SK-N-SH (cell line): Measurements from ENCODE around the gene KCNAB1. TPM values are rescaled to one million over a fixed set of nuclear protein-coding genes. Genes with fewer than 3 reads are reported as not detected.

ENCODE experiments used
- CTCF ChIA-PET: fragments of 300-600, 350-600 bp; formaldehyde crosslinking; extraction: SDS; loops from one replicate; lab custom pipeline; 2021; lab: Yijun Ruan, JAX
- POLR2A ChIA-PET: fragments of 350-600 bp; sonication (Branson Sonifier 250); formaldehyde crosslinking; extraction: SDS; loops from one replicate; lab custom pipeline; 2020; ENCODE audit warnings: antibody characterized with exemption, inconsistent platforms; lab: Yijun Ruan, JAX
- DNase-seq: peaks from one replicate; pipeline ENCODE4 v3.0.0; 2012
- H2AFZ ChIP-seq: fragments of 200-600 bp; sonication (generic); 2 replicates; pipeline ENCODE4 v1.8.1; 2016; ENCODE audit warnings: antibody characterized with exemption, mild to moderate bottlenecking, low read depth
- H3F3A ChIP-seq: fragments of 200-600 bp; sonication (generic); replicated peaks from 2 replicates; pipeline ENCODE3; 2016; ENCODE audit warnings: antibody characterized with exemption, mild to moderate bottlenecking; ENCODE audit not compliant: insufficient read depth
- H3K27ac ChIP-seq, 2 experiments: fragments of 200-500 bp in 1 of 2; fragments of 200-600 bp in 1 of 2; sonication (Bioruptor generic) in 1 of 2; sonication (generic), shearing (Covaris generic) in 1 of 2; 2 replicates each; pipeline versions ENCODE4 v1.5.1 to v1.6.1; 2014 to 2016; ENCODE audit warnings: low read depth in 2 of 2, inconsistent platforms in 1 of 2, low read length in 1 of 2, mild to moderate bottlenecking in 1 of 2, mixed read lengths in 1 of 2
- H3K27me3 ChIP-seq: fragments of 200-600 bp; sonication (generic), shearing (Covaris generic); 2 replicates; pipeline ENCODE4 v1.6.1; 2016; ENCODE audit warnings: mixed run types; ENCODE audit not compliant: insufficient read depth
- H3K36me3 ChIP-seq, 2 experiments: fragments of 200-500 bp in 1 of 2; fragments of 200-600 bp in 1 of 2; sonication (Bioruptor generic) in 1 of 2; sonication (generic) in 1 of 2; replicated peaks in 1 of 2; 2 replicates each; pipeline versions ENCODE3 to v1.5.1; 2014 to 2016; ENCODE audit warnings: low read length in 1 of 2, mild to moderate bottlenecking in 1 of 2; ENCODE audit not compliant: insufficient read depth in 2 of 2, control insufficient read depth in 1 of 2
- H3K4me1 ChIP-seq, 2 experiments: fragments of 200-500 bp in 1 of 2; fragments of 200-600 bp in 1 of 2; sonication (Bioruptor generic) in 1 of 2; sonication (generic), shearing (Covaris generic) in 1 of 2; 2 replicates each; pipeline versions ENCODE4 v1.5.1 to v1.6.1; 2014 to 2016; ENCODE audit warnings: low read depth in 1 of 2, low read length in 1 of 2, mixed run types in 1 of 2; ENCODE audit not compliant: insufficient read depth in 2 of 2, control insufficient read depth in 1 of 2
- H3K4me2 ChIP-seq: fragments of 200-600 bp; sonication (generic), shearing (Covaris generic); 2 replicates; pipeline ENCODE4 v1.6.1; 2017; ENCODE audit warnings: mixed run types
- H3K4me3 ChIP-seq, 2 experiments: fragments of 200-500 bp in 1 of 2; fragments of 200-600 bp in 1 of 2; sonication (Bioruptor generic) in 1 of 2; sonication (generic), shearing (Covaris generic) in 1 of 2; 2 replicates each; pipeline versions ENCODE4 v1.5.1 to v1.8.1; 2014 to 2016; ENCODE audit warnings: low read depth in 2 of 2, inconsistent platforms in 1 of 2, low read length in 1 of 2, mild to moderate bottlenecking in 1 of 2, mixed read lengths in 1 of 2, moderate library complexity in 1 of 2
- H3K79me2 ChIP-seq: fragments of 200-600 bp; sonication (generic); 2 replicates; pipeline ENCODE4 v1.8.1; 2017; ENCODE audit warnings: mild to moderate bottlenecking; ENCODE audit not compliant: insufficient read depth
- H3K9ac ChIP-seq: fragments of 200-600 bp; sonication (generic); 2 replicates; pipeline ENCODE4 v1.6.1; 2017; ENCODE audit warnings: mixed run types
- H3K9me2 ChIP-seq: fragments of 200-600 bp; sonication (generic); 2 replicates; pipeline ENCODE4 v1.6.1; 2017; ENCODE audit warnings: mixed run types
- H3K9me3 ChIP-seq: fragments of 200-600 bp; sonication (generic); 2 replicates; pipeline ENCODE4 v1.6.1; 2017; ENCODE audit warnings: mixed run types, mild to moderate bottlenecking, moderate library complexity
- H4K20me1 ChIP-seq: fragments of 200-600 bp; sonication (generic); 2 replicates; pipeline ENCODE4 v1.6.1; 2017; ENCODE audit warnings: mild to moderate bottlenecking, mixed run types; ENCODE audit not compliant: insufficient read depth
- EP300 ChIP-seq, 2 experiments: IDR thresholded peaks; 2 replicates each; pipeline versions ENCODE4 v1.4.0 to v1.6.1; 2012; ENCODE audit warnings: borderline replicate concordance in 1 of 2, low read depth in 1 of 2, low read length in 1 of 2
- GABPA ChIP-seq: IDR thresholded peaks from 2 replicates; pipeline ENCODE4 v1.4.0; 2012; ENCODE audit warnings: low read depth, mild to moderate bottlenecking
- IRF3 ChIP-seq: fragments of 150-350 bp; IDR thresholded peaks from 2 replicates; pipeline ENCODE4 v1.6.1; 2016; ENCODE audit warnings: mild to moderate bottlenecking, low read depth, low read length
- MAX ChIP-seq: IDR thresholded peaks from 2 replicates; pipeline ENCODE4 v1.4.0; 2012; ENCODE audit warnings: low read depth
- MEF2A ChIP-seq: IDR thresholded peaks from 2 replicates; pipeline ENCODE4 v1.4.0; 2012; ENCODE audit warnings: low read depth, borderline replicate concordance
- NRF1 ChIP-seq: IDR thresholded peaks from 2 replicates; pipeline ENCODE4 v1.6.1; 2012; ENCODE audit warnings: low read depth, mild to moderate bottlenecking, low read length
- PBX3 ChIP-seq: IDR thresholded peaks from 2 replicates; pipeline ENCODE4; 2012
- SMC3 ChIP-seq: IDR thresholded peaks from 2 replicates; pipeline ENCODE4 v1.6.1; 2012; ENCODE audit warnings: low read depth, low read length, improper control_type of control experiment
- TAF1 ChIP-seq: IDR thresholded peaks from 2 replicates; pipeline ENCODE4 v1.6.1; 2012; ENCODE audit warnings: low read depth, mild to moderate bottlenecking, low read length, moderate library complexity, borderline replicate concordance
- USF2 ChIP-seq: fragments of 150-350 bp; IDR thresholded peaks from 2 replicates; pipeline ENCODE4 v1.6.1; 2017; ENCODE audit warnings: antibody characterized with exemption, low read length, low read depth, borderline replicate concordance
- YY1 ChIP-seq: IDR thresholded peaks from 2 replicates; pipeline ENCODE4 v1.4.0; 2012; ENCODE audit warnings: low read depth, mild to moderate bottlenecking
- ZBTB33 ChIP-seq: IDR thresholded peaks from 2 replicates; pipeline ENCODE4 v1.4.0; 2012; ENCODE audit warnings: low read depth, borderline replicate concordance
- WGBS: methylation state at CpG from one replicate; pipeline ENCODE4 v1.1.6; 2017; ENCODE audit warnings: low lambda C conversion rate; 5-methylcytosine and 5-hydroxymethylcytosine counted together
- polyA plus RNA-seq, 3 experiments: library from polyadenylated mRNA; depleted of rRNA; stranded (reverse); fragments of >200 nt; gene quantifications; 2 replicates each; pipeline ENCODE4 v1.2.3, GENCODE V29; 2012

KCNAB1 gene
- polyA plus RNA-seq, 1 of the 3 experiments (the other 2 are of a cell fraction) = 82.1 TPM

- POLR2A ChIA-PET = no interaction called here
- H3K9me2 ChIP-seq = no peaks in the 10 kb centered on the region
- 100% methylated on average over 2 of the region's 2 CpGs for WGBS
Observed at GRCh38 chr3:156285626-156286025, 165.2 kb downstream of the KCNAB1 start.

GRCh38 chr3:156290924-156291271 lies 170.5 kb downstream of the KCNAB1 start:
- Histone ChIP-seq H3K27ac (peak overlapping the region; percentile 64 to 67), H3K4me1 (peaks cover 0 to 17% of the 10 kb centered on the region in 2 experiments; a peak in 1 of 4 replicates), H3K36me3 (peaks cover 0 to 12% of the 10 kb centered on the region in 2 experiments), H3K27me3 (no peaks in the 10 kb centered on the region), H3K4me3 (peak overlapping the region; percentile 80 to 85), H3K79me2 (peaks cover 65% of the 10 kb centered on the region), H3F3A (peaks cover 39% of the 10 kb centered on the region), H3K9me2 (no peaks in the 10 kb centered on the region), H3K9me3 (no peaks in the 10 kb centered on the region), H3K4me2 (peak overlapping the region; percentile 93), H3K9ac (peak overlapping the region; percentile 76), H2AFZ (peak overlapping the region; percentile 75; the same call in 1 of the 2 replicates), H4K20me1 (no peaks in the 10 kb centered on the region)
- ChIA-PET CTCF (interaction anchor here (0.8 to 2.4 kb wide), 3 partner anchors 159 to 184 kb away, joined by 3 to 11 read pairs (median 3); no protein-coding TSS in a partner anchor), POLR2A (no interaction called here)
- 39% methylated on average over 6 of the region's 11 CpGs for WGBS
- TF ChIP-seq SMC3 = no peak
- no peak for TF ChIP-seq USF2
- no peak for TF ChIP-seq MAX
- no peak for TF ChIP-seq IRF3
- TF ChIP-seq TAF1 = 0 out of 2 replicates have a peak, but pooled peaks have one; percentile 17
- no peak for TF ChIP-seq YY1
- TF ChIP-seq GABPA = no peak
- no peak for TF ChIP-seq EP300 (IDR thresholded peaks at IDR 0.05; ENCODE audit: borderline replicate concordance in 1 of 2, low read depth in 1 of 2, low read length in 1 of 2)
- DNase-seq = no peak

More at GRCh38 chr3:156285626-156286025, 165.2 kb downstream of the KCNAB1 start:
- no peak overlapping the region for H3K4me3 ChIP-seq
- H3K4me1 ChIP-seq = peaks cover 0 to 3% of the 10 kb centered on the region in 2 experiments; a peak in 1 of 4 replicates
- H3K36me3 ChIP-seq = no peaks in the 10 kb centered on the region
- H4K20me1 ChIP-seq = no peaks in the 10 kb centered on the region
- H3K27ac ChIP-seq = no peak overlapping the region
- no peak for TF ChIP-seq PBX3
- TF ChIP-seq NRF1 = no peak
- no peak for TF ChIP-seq SMC3
- no peak for TF ChIP-seq MEF2A
- no peak for TF ChIP-seq ZBTB33
- H3K9me3 ChIP-seq = no peaks in the 10 kb centered on the region
- CTCF ChIA-PET = no interaction called here
- H3F3A ChIP-seq = peaks cover 19% of the 10 kb centered on the region
- no peak overlapping the region for H3K4me2 ChIP-seq
- H3K27me3 ChIP-seq = no peaks in the 10 kb centered on the region
- DNase-seq = no peak
- H3K79me2 ChIP-seq = peaks cover 12% of the 10 kb centered on the region; the same call in 1 of the 2 replicates
- no peak overlapping the region for H2AFZ ChIP-seq
- H3K9ac ChIP-seq = no peak overlapping the region
